Esophagus squamous epithelium (tissue), 5 donors: ENCODE results near the gene CLEC3B. TPM values are rescaled to one million over a fixed set of nuclear protein-coding genes. Genes with fewer than 3 reads are reported as not detected.

ENCODE experiments used
- DNase-seq: peaks from one replicate; lab custom pipeline; 2025; lab: John Stamatoyannopoulos, UW
- H3K27ac ChIP-seq, 4 donors: fragments of 200-600 bp; sonication (generic); one replicate each; pipeline ENCODE4 v1.5.1; 2016 to 2019; ENCODE audit warnings: mild to moderate bottlenecking in 1 of 4
- H3K27me3 ChIP-seq, 4 donors: fragments of 200-600 bp; sonication (generic); 1 replicate in 3 of 4; 2 replicates in 1 of 4; pipeline versions ENCODE4 v1.5.1 to v1.6.0; 2017 to 2021; ENCODE audit warnings: antibody characterized with exemption in 1 of 4
- H3K36me3 ChIP-seq, 3 donors: fragments of 200-600 bp; sonication (generic); one replicate each; pipeline ENCODE4 v1.5.1; 2016 to 2019
- H3K4me1 ChIP-seq, 3 donors: fragments of 200-600 bp; sonication (generic); one replicate each; pipeline ENCODE4 v1.5.1; 2017 to 2019
- H3K4me3 ChIP-seq, 4 donors: fragments of 200-600 bp; sonication (generic); 1 replicate in 3 of 4; 2 replicates in 1 of 4; pipeline ENCODE4 v1.5.1; 2016 to 2019; ENCODE audit warnings: mild to moderate bottlenecking in 2 of 4, moderate library complexity in 1 of 4
- H3K9me3 ChIP-seq, 3 donors: fragments of 200-600 bp; sonication (generic); one replicate each; pipeline ENCODE4 v1.5.1; 2016 to 2019
- CTCF ChIP-seq, 6 experiments: fragments of 450-650 bp in 4 of 6; fragments of 200-600 bp in 2 of 6; sonication (generic) in 2 of 6; IDR thresholded peaks; one replicate each; pipeline ENCODE4 v1.5.1; 2016 to 2019; ENCODE audit warnings: antibody characterized with exemption in 6 of 6, mild to moderate bottlenecking in 4 of 6, moderate library complexity in 4 of 6
- POLR2A ChIP-seq, 4 donors: fragments of 450-650 bp; IDR thresholded peaks; one replicate each; pipeline ENCODE4 v1.6.1; 2017; ENCODE audit warnings: antibody characterized with exemption in 4 of 4, mild to moderate bottlenecking in 4 of 4, moderate library complexity in 3 of 4
- WGBS, 2 donors: methylation state at CpG; one replicate each; pipeline ENCODE4 v1.1.5; 2018; 5-methylcytosine and 5-hydroxymethylcytosine counted together
- intact Hi-C: fragments of 100-400 bp; cut with DNase I; formaldehyde crosslinking; loops from one replicate; pipeline ENCODE4 v1.15.0; 2022
- total RNA-seq, 4 donors: library from RNA; depleted of rRNA; stranded (reverse); fragments of >200 nt; gene quantifications; one replicate each; pipeline ENCODE4 v1.1.0, GENCODE V29; 2016
- donor health status: DM: yes; HTN: yes; CAD: no.

The CLEC3B gene
- total RNA-seq, 4 donors from 2014 or later: 4.3 to 28.8 (median 6.9) TPM

DNA sequence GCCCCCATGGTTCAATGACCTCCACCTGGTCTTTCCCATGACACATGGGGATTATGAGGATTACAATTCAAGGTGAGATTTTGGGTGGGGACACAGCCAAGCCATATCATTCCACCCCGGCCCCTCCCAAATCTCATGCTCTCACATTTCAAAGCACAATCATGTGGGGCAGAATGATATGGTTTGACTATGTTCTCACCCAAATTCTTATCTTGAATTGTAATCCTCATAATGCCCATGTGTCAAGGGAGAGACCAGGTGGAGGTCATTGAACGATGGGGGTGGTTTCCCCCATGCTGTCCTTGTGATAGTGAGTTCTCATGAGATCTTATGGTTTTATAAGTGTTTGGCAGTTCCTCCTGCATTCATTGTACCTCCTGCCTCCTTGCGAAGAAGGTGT is 2.4 kb upstream of the CLEC3B start:
- Histone ChIP-seq H3K4me1 (peaks cover 12 to 75% (median 24%) of the 10 kb centered on the region in 3 donors), H3K27ac (no peak overlapping the region), H3K4me3 (no peak overlapping the region), H3K36me3 (no peaks in the 10 kb centered on the region), H3K9me3 (no peaks in the 10 kb centered on the region), H3K27me3 (peaks cover 0 to 3% (median 0%) of the 10 kb centered on the region in 4 donors)
- 67 to 71% methylated on average over 2 to 3 of the region's 3 CpGs for WGBS, 2 donors
- TF ChIP-seq POLR2A (IDR thresholded peaks at IDR 0.05) (no peak), CTCF (IDR thresholded peaks at IDR 0.05) (no peak)
- DNase-seq: no peak
- intact Hi-C loops: no loop called here

GRCh38 chr3:45024542-45025255 is 1.4 kb upstream of the CLEC3B start:
- intact Hi-C loops: no loop called here
- no peaks in the 10 kb centered on the region for H3K36me3 ChIP-seq
- H3K4me3 ChIP-seq: no peak overlapping the region
- H3K27me3 ChIP-seq: peaks cover 0 to 3% (median 0%) of the 10 kb centered on the region in 4 donors
- 50 to 58% methylated on average over 5 to 6 of the region's 6 CpGs for WGBS, 2 donors
- H3K27ac ChIP-seq: peak overlapping the region in 3 of 4 donors; percentile 62 to 74 (median 74)
- H3K9me3 ChIP-seq: no peaks in the 10 kb centered on the region
- no peak for DNase-seq
- TF ChIP-seq CTCF (IDR thresholded peaks at IDR 0.05) (no peak), POLR2A (IDR thresholded peaks at IDR 0.05) (no peak)
- H3K4me1 ChIP-seq: peaks cover 18 to 86% (median 24%) of the 10 kb centered on the region in 3 donors

GRCh38 chr3:45026957-45027356 is 854 bp downstream of the CLEC3B start:
- no peaks in the 10 kb centered on the region for H3K9me3 ChIP-seq
- peaks cover 0 to 3% (median 0%) of the 10 kb centered on the region in 4 donors for H3K27me3 ChIP-seq
- TF ChIP-seq POLR2A (IDR thresholded peaks at IDR 0.05) (no peak), CTCF (IDR thresholded peaks at IDR 0.05) (no peak)
- peaks cover 18 to 71% (median 24%) of the 10 kb centered on the region in 3 donors for H3K4me1 ChIP-seq
- intact Hi-C loops: no loop called here
- 17 to 20% methylated on average over 3 to 4 of the region's 4 CpGs for WGBS, 2 donors
- no peaks in the 10 kb centered on the region for H3K36me3 ChIP-seq
- peak overlapping the region in 3 of 4 donors; percentile 54 to 74 (median 62) for H3K27ac ChIP-seq
- peak overlapping the region in 3 of 4 donors; percentile 27 to 49 (median 37) for H3K4me3 ChIP-seq
- no peak for DNase-seq

DNA sequence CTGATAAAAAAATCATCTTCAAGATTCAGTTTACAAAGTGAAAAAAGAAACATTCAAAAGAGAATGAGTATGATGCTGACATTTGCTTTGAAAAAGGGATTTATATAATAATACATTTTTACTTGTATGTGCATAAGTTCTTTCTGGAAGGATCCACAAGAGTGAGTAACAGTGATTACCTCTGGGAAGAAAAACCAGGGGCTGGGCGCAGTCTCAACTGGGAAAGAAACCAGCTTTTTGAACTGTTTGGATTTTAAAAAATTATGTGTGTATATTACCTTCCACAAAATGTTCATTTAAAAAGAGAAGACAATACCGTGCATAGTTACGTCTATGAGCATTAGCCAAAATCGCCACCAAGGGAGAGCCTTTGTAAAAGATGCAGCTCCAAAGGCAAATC is 1.3 kb downstream of the CLEC3B start:
- H3K9me3 ChIP-seq: no peaks in the 10 kb centered on the region
- TF ChIP-seq CTCF (IDR thresholded peaks at IDR 0.05) (no peak), POLR2A (IDR thresholded peaks at IDR 0.05) (no peak)
- H3K4me1 ChIP-seq: peaks cover 18 to 68% (median 24%) of the 10 kb centered on the region in 3 donors
- DNase-seq: no peak
- 69 to 72% methylated on average over 4 of the region's 4 CpGs for WGBS, 2 donors
- intact Hi-C loops: no loop called here
- H3K4me3 ChIP-seq: no peak overlapping the region
- H3K27ac ChIP-seq: peak overlapping the region in 3 of 4 donors; percentile 54 to 74 (median 62)
- no peaks in the 10 kb centered on the region for H3K36me3 ChIP-seq
- H3K27me3 ChIP-seq: peaks cover 0 to 3% (median 0%) of the 10 kb centered on the region in 4 donors

DNA sequence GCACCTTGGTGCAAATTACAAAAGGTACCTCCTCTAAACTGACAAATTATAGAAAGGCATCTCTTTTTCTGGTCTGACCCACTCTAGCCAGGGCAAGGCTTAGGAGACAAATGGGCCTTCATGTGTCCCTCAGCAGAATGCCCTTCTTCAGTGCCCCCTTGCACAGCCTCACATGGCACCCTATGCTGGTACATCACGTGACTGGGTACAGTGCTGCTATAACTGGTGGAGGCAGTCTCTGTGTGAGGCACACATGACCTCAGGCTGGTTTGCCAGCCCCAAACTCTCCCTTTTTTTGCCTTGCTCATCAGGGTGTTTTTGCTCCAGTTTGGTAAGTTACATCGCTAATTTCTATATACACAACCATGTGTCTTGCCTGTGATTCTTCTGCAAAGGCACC is 3.1 kb downstream of the CLEC3B start:
- Histone ChIP-seq H3K27me3 (peaks cover 0 to 3% (median 0%) of the 10 kb centered on the region in 4 donors), H3K4me1 (peaks cover 18 to 62% (median 26%) of the 10 kb centered on the region in 3 donors), H3K9me3 (no peaks in the 10 kb centered on the region), H3K27ac (peak overlapping the region in 3 of 4 donors; percentile 58 to 74 (median 62)), H3K36me3 (no peaks in the 10 kb centered on the region), H3K4me3 (no peak overlapping the region)
- WGBS, 2 donors: 80% methylated on average over 1 to 2 of the region's 2 CpGs
- TF ChIP-seq CTCF (IDR thresholded peaks at IDR 0.05) (no peak), POLR2A (IDR thresholded peaks at IDR 0.05) (no peak)
- no peak for DNase-seq
- intact Hi-C loops: no loop called here
